Renal cortex interstitium (tissue), 11 donors: ENCODE measurements around the gene SLC49A4. TPM values are rescaled to one million over a fixed set of nuclear protein-coding genes. Genes with fewer than 3 reads are reported as not detected.

Source experiments
- DNase-seq, 11 donors: peaks; one replicate each; pipeline ENCODE4 v3.0.0-alpha.2; 2013; ENCODE audit warnings: low read depth in 9 of 11, low spot score in 4 of 11; ENCODE audit errors: extremely low read depth in 1 of 11
- polyA plus RNA-seq, 3 donors: library from polyadenylated mRNA; unstranded; fragments of 120-200 nt; gene quantifications; one replicate each; pipeline ENCODE4 v1.2.1, GENCODE V29; 2013; ENCODE audit not compliant: insufficient read length in 3 of 3

The SLC49A4 gene
- polyA plus RNA-seq, 3 donors = 14.0 to 15.5 (median 15.4) TPM

GRCh38 chr3:122824465-122825381 is 29.9 kb downstream of the SLC49A4 start:
- peak in 7 of 11 donors; percentile 3 to 22 (median 9) for DNase-seq

- DNase-seq = no peak
These were observed 30.6 kb downstream of the SLC49A4 start for GRCh38 chr3:122825460-122825859.

GRCh38 chr3:122826278-122826677 is 31.4 kb downstream of the SLC49A4 start:
- no peak for DNase-seq

- no peak for DNase-seq
These were observed 33.4 kb downstream of the SLC49A4 start for GRCh38 chr3:122828281-122828680.

- no peak for DNase-seq
These were observed 40.7 kb downstream of the SLC49A4 start for GRCh38 chr3:122835590-122835989.

DNA sequence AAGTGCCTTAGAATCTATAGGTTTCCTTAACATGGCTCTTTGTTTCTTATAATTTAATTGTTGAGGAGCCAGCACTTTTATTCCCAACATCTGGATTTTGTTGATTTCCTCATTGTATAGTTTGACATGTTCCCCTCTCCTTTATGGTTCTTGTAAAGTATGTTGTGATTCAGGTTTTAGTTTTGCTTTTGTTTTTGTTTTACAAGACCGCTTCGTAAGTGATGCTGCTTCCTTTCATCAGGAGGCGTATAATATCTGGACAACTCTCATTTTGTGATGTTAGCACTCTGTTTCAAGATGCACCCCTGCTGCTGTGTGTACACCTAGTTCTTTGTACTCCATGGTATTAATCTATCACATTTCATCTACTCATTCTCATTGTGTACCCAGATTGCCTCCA is 48.7 kb downstream of the SLC49A4 start:
- DNase-seq = no peak

GRCh38 chr3:122857019-122857418 is 62.1 kb downstream of the SLC49A4 start:
- no peak for DNase-seq

DNA sequence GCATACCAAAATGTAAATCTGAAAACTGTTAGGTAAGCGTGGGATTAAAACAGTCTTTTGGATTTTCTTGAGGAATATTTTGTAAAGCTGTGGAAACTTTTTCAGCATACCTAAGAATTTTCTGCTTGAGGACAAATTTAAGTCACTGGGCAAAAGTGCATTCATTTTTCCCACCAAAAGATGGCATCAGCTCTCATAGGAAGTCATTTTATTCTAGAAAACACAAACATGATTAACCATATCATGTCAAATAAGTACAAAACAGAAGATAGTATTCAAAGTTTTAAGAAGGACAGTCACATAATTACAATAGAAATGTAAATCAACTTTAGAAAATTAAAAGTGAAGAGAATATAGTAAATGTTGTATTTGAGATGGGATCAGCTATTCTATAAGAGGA is 63.5 kb downstream of the SLC49A4 start:
- DNase-seq = peak in 5 of 11 donors; percentile 4 to 9 (median 7)

- no peak for DNase-seq
These were observed 64.3 kb downstream of the SLC49A4 start for GRCh38 chr3:122859021-122859805.

GRCh38 chr3:122862381-122862780 is 67.5 kb downstream of the SLC49A4 start:
- DNase-seq = no peak

DNA sequence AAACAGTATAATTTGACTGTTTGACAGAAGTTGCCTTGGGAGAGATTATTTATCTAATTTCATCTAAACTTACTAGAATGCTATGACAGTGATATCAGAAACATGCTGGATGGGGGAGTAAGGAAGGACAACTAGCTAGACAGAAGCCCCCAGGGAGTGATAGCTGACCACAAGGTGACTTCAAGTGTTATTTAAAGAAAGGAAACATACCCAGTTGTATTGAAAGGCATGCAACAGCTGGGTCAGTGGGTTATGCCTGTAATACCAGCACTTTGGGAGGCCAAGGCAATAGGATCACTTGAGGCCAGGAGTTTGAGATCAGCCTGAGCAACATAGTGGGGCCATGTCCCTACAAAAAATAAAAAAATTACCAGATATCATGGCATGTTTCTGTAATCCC is 69.6 kb downstream of the SLC49A4 start:
- DNase-seq = no peak

GRCh38 chr3:122868322-122868721 is 73.5 kb downstream of the SLC49A4 start:
- DNase-seq = no peak

GRCh38 chr3:122873741-122874515 is 79.1 kb downstream of the SLC49A4 start:
- no peak for DNase-seq

DNA sequence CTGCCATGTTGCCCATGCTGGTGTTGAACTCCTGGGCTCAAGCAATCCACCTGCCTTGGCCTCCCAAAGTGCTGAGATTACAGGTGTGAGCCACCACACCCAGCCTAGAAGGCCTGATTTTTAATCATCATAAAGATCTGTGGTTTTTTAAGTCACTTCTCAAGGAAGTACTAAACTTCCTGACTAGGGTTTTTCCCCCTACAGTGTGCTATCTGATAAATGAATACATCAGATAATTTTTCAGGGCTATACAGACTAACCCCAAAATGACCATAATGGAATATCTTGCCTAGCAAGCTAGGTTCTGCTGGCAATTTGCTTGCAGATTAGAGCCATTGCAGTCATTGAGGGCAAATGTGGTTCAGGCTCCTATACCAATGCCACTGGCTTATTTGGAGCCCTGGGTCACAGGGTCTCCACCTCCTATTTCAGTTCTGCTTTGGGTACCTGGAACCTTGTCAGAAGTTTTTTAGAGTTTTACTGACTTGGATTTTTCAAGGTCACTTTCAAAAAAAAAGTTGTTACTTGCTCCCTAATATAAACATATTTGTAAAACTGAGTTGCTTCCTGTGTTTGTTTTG is 80.8 kb downstream of the SLC49A4 start:
- DNase-seq = no peak

- no peak for DNase-seq
These were observed 85.3 kb downstream of the SLC49A4 start for GRCh38 chr3:122880173-122880572.

GRCh38 chr3:122880624-122881023 is 85.8 kb downstream of the SLC49A4 start:
- no peak for DNase-seq

DNA sequence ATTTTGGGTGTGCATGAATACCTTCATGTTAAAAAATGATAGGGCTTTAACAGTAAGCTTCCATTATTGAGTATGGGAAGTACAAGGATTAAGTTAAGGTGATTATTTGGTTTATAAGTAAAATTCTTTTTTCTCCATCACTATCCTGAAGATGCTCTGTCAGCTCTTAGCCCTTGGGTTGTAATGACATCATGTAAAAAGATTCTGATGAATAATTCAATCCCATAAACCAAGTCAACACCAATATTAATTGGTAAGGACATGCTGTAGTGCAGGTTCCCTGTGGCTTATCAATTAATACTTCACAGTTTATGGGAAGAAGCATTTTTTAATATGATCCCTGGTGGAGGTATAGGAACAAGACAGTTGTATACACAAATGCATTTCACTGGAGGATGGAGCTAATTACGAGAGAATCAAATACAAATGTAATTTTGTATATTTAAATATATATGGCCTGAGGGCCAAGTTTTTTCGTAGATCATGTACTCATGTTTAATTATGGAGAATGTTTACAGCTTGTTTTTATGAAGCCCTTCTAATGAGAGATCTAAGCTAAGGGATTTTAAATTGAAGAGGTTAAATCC is 87.6 kb downstream of the SLC49A4 start:
- DNase-seq = no peak

DNA sequence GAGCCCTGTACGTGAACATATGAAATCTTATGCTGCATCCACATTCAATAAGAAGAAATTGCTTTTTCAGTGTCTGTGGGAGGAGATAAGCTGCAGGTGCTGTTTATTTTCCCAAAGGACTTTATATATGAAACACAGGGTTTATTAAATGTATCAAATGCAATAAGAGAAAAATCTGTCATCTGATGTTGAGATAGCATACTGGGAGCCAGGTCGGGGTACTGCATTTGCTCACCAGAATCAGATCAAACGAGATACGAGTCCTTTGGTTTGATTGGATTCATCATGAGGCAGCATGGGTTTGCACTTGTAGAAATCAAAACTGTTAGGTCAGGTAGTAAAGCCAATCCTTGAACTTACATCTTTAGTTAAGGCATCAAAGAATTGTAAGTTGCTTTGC is 91.4 kb downstream of the SLC49A4 start:
- DNase-seq = no peak

DNA sequence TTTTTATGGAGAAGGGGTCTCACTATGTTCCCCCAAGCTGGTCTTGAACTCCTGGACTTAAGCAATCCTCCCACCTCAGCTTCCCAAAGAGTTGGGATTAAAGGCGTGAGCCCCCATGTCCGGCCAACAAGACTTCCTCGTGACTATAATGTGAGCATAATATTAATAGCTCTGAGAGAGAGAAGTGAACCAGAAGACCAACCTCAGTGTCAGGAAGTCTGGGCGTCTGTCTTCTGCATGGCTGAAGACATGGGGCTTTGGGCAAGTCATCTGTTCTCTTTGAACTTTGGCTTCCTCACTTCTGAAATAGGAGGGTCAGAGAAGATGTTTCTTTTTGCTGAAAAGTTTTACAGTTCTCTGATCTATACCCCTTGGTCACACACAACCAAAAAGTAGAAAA is 92.1 kb downstream of the SLC49A4 start:
- DNase-seq = no peak
